Activated naive CD8-positive, alpha-beta T cell treated with anti-CD3 and anti-CD28 coated beads, Interleukin-2, amount 50 U/mL, for 24 hours (primary cell): ENCODE data around the gene EXOC4.

Source experiments
- ATAC-seq: fragments of 150-1000 bp; cut with Tn5 transposase; one replicate; pipeline ENCODE4 v1.10.0; 2021
- DNase-seq: peaks from one replicate; pipeline ENCODE4 v3.0.0; 2021
- H3K27ac Mint-ChIP-seq: one replicate; pipeline ENCODE4 v1.8.0; 2021; ENCODE audit warnings: mild to moderate bottlenecking, mixed read lengths
- H3K27me3 Mint-ChIP-seq: one replicate; pipeline ENCODE4 v1.8.0; 2021; ENCODE audit warnings: mixed read lengths
- H3K36me3 Mint-ChIP-seq: one replicate; pipeline ENCODE4 v1.8.0; 2021; ENCODE audit warnings: low read depth, mixed read lengths
- H3K4me1 Mint-ChIP-seq: one replicate; pipeline ENCODE4 v1.8.0; 2021; ENCODE audit warnings: mixed read lengths
- H3K4me3 Mint-ChIP-seq: one replicate; pipeline ENCODE4 v1.8.0; 2021; ENCODE audit warnings: mild to moderate bottlenecking, moderate library complexity, mixed read lengths
- H3K9me3 Mint-ChIP-seq: one replicate; pipeline ENCODE4 v1.8.0; 2021; ENCODE audit warnings: mixed read lengths

EXOC4 gene

DNA sequence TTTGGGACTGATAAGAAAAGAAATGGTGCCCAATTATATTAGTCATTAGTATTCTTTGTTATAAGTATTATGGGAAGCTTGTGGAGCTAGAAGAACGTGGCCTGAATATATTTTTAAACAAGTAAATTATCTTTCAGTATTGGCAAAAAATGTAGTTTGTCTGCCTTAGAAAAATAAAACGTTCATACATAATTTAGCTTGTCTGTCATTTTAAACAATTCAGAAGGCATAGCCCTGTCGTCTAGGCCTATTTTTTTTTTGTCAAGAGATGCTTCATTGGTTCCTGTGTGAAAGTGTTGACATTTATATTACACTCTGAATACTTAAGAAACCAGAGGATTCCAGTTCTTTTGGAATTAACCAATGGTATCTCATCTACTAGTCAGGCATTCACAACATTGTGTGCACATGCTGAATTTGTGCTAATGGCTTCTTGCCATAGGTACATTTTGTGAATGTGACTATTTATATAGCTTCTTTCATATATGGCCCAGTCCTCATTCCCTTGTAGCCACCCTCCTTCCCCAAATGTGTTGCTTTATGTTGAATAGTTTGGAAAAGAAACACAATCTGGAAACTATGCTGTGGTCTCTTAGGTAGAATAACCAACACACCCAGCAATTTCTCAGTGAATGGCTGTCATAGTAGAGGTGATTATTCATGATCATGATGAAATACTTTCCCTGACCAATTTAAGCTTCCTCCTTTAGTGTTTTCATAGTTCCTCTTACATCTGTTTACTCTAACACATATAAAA, 435.8 kb downstream of the EXOC4 start:
- no peaks in the 10 kb centered on the region for H3K27me3 Mint-ChIP-seq
- H3K4me3 Mint-ChIP-seq: no peak overlapping the region
- no peaks in the 10 kb centered on the region for H3K4me1 Mint-ChIP-seq
- ATAC-seq (no peak), DNase-seq (no peak)
- no peaks in the 10 kb centered on the region for H3K36me3 Mint-ChIP-seq
- peaks cover 3% of the 10 kb centered on the region for H3K9me3 Mint-ChIP-seq
- H3K27ac Mint-ChIP-seq: no peak overlapping the region

DNA sequence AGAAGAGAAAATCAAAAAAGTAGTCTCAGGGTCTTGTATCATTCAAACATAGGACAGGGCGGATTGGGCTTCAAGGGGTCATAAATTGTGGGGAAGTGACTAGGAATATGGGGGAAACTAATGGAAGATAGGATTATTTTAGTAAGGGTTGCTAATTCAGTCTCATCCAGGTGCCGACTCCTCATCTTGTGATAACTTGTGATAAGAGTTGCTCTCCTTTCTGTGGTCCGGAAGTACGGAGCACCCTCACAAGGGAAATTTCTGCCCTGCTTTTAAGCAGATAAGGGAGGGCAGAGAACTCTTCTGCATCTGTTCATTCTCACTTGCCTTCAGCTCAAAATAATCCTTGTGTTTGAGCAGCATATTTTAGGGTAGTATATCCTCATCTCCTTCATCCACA, 437.9 kb downstream of the EXOC4 start:
- Mint-ChIP-seq H3K4me1 (peaks cover 1% of the 10 kb centered on the region), H3K36me3 (no peaks in the 10 kb centered on the region), H3K27ac (no peak overlapping the region), H3K27me3 (no peaks in the 10 kb centered on the region), H3K4me3 (no peak overlapping the region), H3K9me3 (peaks cover 6% of the 10 kb centered on the region)
- DNase-seq (no peak), ATAC-seq (no peak)

DNA sequence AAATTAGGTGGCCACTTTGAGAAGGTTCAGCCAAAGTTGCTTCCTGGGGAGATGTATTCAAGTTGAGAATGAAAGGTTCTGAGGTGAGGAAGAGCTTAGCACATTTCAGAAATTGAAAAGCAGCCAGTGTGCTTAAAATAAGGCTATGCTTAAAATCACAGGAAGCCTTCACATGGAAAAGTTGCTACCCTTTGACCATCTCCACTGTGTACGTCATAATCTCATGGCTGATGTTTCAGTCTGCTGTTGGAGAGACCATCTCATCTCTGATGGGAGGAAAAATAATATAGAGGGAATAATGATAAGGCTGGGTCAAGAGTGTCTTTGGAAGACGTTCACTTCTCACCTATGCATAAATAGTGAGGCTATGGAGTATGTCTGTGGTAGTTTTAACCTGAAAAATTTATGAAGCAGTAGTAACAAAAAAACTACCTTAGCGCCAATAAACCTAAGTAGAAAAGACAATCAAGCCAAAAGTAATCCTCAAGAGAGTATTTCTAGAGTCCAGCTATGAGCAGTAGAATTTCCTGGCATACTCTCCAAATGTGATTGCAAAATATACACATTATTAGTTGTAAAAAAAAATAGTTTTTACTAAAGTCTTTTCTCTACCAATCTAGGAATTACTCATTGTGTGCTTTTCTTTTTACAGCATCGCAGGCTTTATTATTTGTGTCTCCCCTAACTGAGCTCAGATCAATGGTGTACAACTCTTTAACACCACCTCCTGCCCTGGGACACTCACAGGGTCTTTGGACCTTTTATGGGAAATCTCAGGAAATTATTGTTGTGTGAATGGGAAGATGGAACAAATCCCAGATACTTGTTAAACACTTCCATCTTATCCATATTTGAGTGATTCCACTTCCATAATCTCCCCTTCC, 439.1 kb downstream of the EXOC4 start:
- no peaks in the 10 kb centered on the region for H3K27me3 Mint-ChIP-seq
- H3K9me3 Mint-ChIP-seq: peaks cover 3% of the 10 kb centered on the region
- DNase-seq: no peak

GRCh38 chr7:133693281-133693680, 440.4 kb downstream of the EXOC4 start:
- Mint-ChIP-seq H3K4me3 (no peak overlapping the region), H3K27ac (no peak overlapping the region), H3K27me3 (no peaks in the 10 kb centered on the region), H3K4me1 (peaks cover 1% of the 10 kb centered on the region), H3K9me3 (peaks cover 3% of the 10 kb centered on the region), H3K36me3 (no peaks in the 10 kb centered on the region)
- ATAC-seq: no peak
- no peak for DNase-seq

More for the DNA sequence above, 439.1 kb downstream of the EXOC4 start:
- H3K36me3 Mint-ChIP-seq: no peaks in the 10 kb centered on the region
- peaks cover 1% of the 10 kb centered on the region for H3K4me1 Mint-ChIP-seq
- no peak for ATAC-seq
- no peak overlapping the region for H3K4me3 Mint-ChIP-seq
- no peak overlapping the region for H3K27ac Mint-ChIP-seq

- Mint-ChIP-seq H3K4me1 (peaks cover 1% of the 10 kb centered on the region), H3K27me3 (no peaks in the 10 kb centered on the region), H3K4me3 (no peak overlapping the region), H3K9me3 (peaks cover 3% of the 10 kb centered on the region), H3K27ac (no peak overlapping the region), H3K36me3 (no peaks in the 10 kb centered on the region)
- DNase-seq (no peak), ATAC-seq (no peak)
These were observed 443.2 kb downstream of the EXOC4 start for GRCh38 chr7:133696056-133696455.

DNA sequence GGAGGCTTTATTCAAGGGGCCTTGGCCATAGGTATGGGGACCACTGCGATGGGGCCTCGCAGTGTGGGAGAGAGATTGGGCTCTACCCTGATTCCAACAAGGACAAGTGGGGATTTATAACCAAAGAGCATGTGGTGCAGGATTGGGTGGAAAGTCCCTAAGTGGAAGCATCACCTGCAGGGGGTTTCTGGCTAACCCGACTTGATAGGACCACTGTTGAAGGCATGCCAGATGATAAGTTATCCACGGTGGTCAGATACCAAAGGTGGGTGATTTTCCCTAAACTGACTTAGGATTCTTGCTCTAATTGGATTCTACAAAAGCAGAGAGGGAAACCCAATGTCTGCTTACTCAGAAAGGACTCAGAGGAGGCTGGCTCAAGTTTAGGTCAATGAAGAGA, 444.7 kb downstream of the EXOC4 start:
- DNase-seq: no peak
- peaks cover 1% of the 10 kb centered on the region for H3K4me1 Mint-ChIP-seq
- H3K36me3 Mint-ChIP-seq: peaks cover 1% of the 10 kb centered on the region
- no peak overlapping the region for H3K4me3 Mint-ChIP-seq
- peaks cover 3% of the 10 kb centered on the region for H3K9me3 Mint-ChIP-seq
- ATAC-seq: no peak
- no peaks in the 10 kb centered on the region for H3K27me3 Mint-ChIP-seq
- H3K27ac Mint-ChIP-seq: no peak overlapping the region

DNA sequence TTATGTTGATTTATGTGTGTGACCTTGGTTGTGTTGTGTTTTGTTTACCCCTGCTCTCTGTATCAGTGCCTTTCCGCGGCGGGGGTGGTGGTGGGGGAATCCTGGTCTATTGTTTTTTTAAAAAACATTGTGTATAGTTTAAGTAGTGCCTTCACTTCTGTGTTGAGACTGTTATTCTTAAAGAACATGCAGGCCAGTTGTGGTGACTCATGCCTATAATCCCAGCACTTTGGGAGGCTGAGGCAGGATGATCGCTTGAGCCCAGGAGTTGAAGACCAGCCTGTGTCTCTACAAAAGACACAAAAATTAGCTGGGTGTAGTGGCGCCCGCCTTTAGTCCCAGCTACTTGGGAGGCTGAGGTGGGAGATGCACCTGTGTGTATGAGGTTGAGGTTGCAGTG, 445.2 kb downstream of the EXOC4 start:
- DNase-seq (no peak), ATAC-seq (no peak)
- Mint-ChIP-seq H3K36me3 (peaks cover 5% of the 10 kb centered on the region), H3K27me3 (no peaks in the 10 kb centered on the region), H3K4me1 (peaks cover 1% of the 10 kb centered on the region), H3K4me3 (no peak overlapping the region), H3K27ac (no peak overlapping the region), H3K9me3 (peaks cover 3% of the 10 kb centered on the region)

GRCh38 chr7:133699386-133699785, 446.5 kb downstream of the EXOC4 start:
- Mint-ChIP-seq H3K9me3 (peaks cover 3% of the 10 kb centered on the region), H3K4me3 (no peak overlapping the region), H3K4me1 (peaks cover 2% of the 10 kb centered on the region), H3K27me3 (no peaks in the 10 kb centered on the region), H3K36me3 (peaks cover 5% of the 10 kb centered on the region), H3K27ac (no peak overlapping the region)
- DNase-seq (no peak), ATAC-seq (no peak)

GRCh38 chr7:133702078-133702477, 449.2 kb downstream of the EXOC4 start:
- Mint-ChIP-seq H3K36me3 (peaks cover 5% of the 10 kb centered on the region), H3K27ac (no peak overlapping the region), H3K4me3 (no peak overlapping the region), H3K9me3 (no peaks in the 10 kb centered on the region), H3K27me3 (no peaks in the 10 kb centered on the region), H3K4me1 (peaks cover 6% of the 10 kb centered on the region)
- ATAC-seq (no peak), DNase-seq (no peak)

- H3K4me1 Mint-ChIP-seq: peaks cover 6% of the 10 kb centered on the region
- H3K36me3 Mint-ChIP-seq: peaks cover 5% of the 10 kb centered on the region
- no peak for ATAC-seq
- no peak overlapping the region for H3K27ac Mint-ChIP-seq
- no peaks in the 10 kb centered on the region for H3K9me3 Mint-ChIP-seq
- no peak overlapping the region for H3K4me3 Mint-ChIP-seq
- no peaks in the 10 kb centered on the region for H3K27me3 Mint-ChIP-seq
- DNase-seq: no peak
These were observed 450.1 kb downstream of the EXOC4 start for GRCh38 chr7:133702960-133703359.

- Mint-ChIP-seq H3K27ac (no peak overlapping the region), H3K4me1 (peaks cover 6% of the 10 kb centered on the region), H3K27me3 (no peaks in the 10 kb centered on the region), H3K4me3 (no peak overlapping the region), H3K36me3 (peaks cover 5% of the 10 kb centered on the region), H3K9me3 (no peaks in the 10 kb centered on the region)
- DNase-seq: no peak
- ATAC-seq: no peak
These were observed 450.7 kb downstream of the EXOC4 start for GRCh38 chr7:133703547-133703946.

GRCh38 chr7:133704453-133704852, 451.6 kb downstream of the EXOC4 start:
- Mint-ChIP-seq H3K27ac (no peak overlapping the region), H3K36me3 (peaks cover 8% of the 10 kb centered on the region), H3K9me3 (no peaks in the 10 kb centered on the region), H3K27me3 (no peaks in the 10 kb centered on the region), H3K4me3 (no peak overlapping the region), H3K4me1 (peaks cover 6% of the 10 kb centered on the region)
- DNase-seq: no peak
- ATAC-seq: no peak

GRCh38 chr7:133705596-133705995, 452.7 kb downstream of the EXOC4 start:
- Mint-ChIP-seq H3K4me3 (no peak overlapping the region), H3K36me3 (peaks cover 8% of the 10 kb centered on the region), H3K27ac (no peak overlapping the region), H3K4me1 (peaks cover 6% of the 10 kb centered on the region), H3K27me3 (no peaks in the 10 kb centered on the region), H3K9me3 (no peaks in the 10 kb centered on the region)
- DNase-seq: no peak
- peak; percentile 59 for ATAC-seq

GRCh38 chr7:133706016-133706415, 453.1 kb downstream of the EXOC4 start:
- Mint-ChIP-seq H3K4me1 (peaks cover 6% of the 10 kb centered on the region), H3K27me3 (no peaks in the 10 kb centered on the region), H3K27ac (no peak overlapping the region), H3K9me3 (no peaks in the 10 kb centered on the region), H3K36me3 (peaks cover 8% of the 10 kb centered on the region), H3K4me3 (no peak overlapping the region)
- ATAC-seq: no peak
- no peak for DNase-seq
